ENCODE data around the gene TRPT1.

Gene TRPT1

GRCh38 chr11:64211181-64211872 lies 14.7 kb downstream of the TRPT1 start:
- Histone ChIP-seq H3K27ac (ENCODE audit: low read depth, low read length, poor library complexity, severe bottlenecking) (no peak overlapping the region), H3K9me3 (ENCODE audit: low read length) (no peaks in the 10 kb centered on the region), H2AFZ (ENCODE audit: low read length) (no peak overlapping the region), H4K20me1 (ENCODE audit: insufficient read depth, low read length) (no peaks in the 10 kb centered on the region), H3K36me3 (ENCODE audit: insufficient read depth, low read length) (peaks cover 63% of the 10 kb centered on the region), H3K4me3 (ENCODE audit: low read depth, low read length, poor library complexity, severe bottlenecking) (no peak overlapping the region), H3K27me3 (ENCODE audit: insufficient read depth, low read length) (no peaks in the 10 kb centered on the region), H3K9me2 (ENCODE audit: low read depth, low read length) (no peaks in the 10 kb centered on the region), H3K4me2 (ENCODE audit: low read length) (no peak overlapping the region), H3F3A (ENCODE audit: insufficient read depth, low read length) (no peaks in the 10 kb centered on the region), H3K9ac (ENCODE audit: low read length) (no peak overlapping the region), H3K4me1 (ENCODE audit: insufficient read depth, low read length, severe bottlenecking) (peaks cover 29% of the 10 kb centered on the region), H3K79me2 (ENCODE audit: insufficient read depth, low read length) (no peaks in the 10 kb centered on the region)
- no peak for TF ChIP-seq EZH2 (IDR thresholded peaks at IDR 0.05; ENCODE audit: borderline replicate concordance, low read length)
- no peak for TF ChIP-seq CTCF (IDR thresholded peaks at IDR 0.05; ENCODE audit: low read length)

DNA sequence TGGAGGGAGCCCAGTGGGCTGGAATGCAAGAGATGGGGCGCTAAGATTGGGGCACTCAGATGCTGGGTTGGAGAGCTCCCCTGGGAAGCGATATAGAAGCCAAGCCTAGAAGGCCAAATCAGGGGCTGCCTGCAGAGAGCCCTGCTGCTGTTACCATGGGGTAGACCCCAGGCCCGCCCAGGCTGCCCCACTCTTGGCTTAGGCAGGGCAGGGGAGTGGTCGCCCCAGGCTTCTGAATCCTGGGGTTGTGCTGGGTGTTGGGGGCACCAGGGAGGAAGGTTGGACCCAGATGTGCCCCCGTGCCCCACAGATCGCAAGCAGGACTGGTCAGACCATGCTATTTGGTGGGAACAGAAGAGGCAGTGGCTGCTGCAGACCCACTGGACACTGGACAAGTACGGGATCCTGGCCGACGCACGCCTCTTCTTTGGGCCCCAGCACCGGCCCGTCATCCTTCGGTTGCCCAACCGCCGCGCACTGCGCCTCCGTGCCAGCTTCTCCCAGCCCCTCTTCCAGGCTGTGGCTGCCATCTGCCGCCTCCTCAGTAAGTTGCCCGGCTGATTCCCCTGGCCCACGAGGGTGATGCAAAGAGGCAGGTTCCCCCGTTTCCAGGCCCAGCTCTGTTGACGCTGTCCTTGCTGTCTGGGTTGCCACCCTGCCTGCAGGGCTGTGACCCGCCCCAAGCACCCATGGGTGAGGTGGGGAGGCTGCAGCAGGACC lies 15.5 kb downstream of the TRPT1 start:
- Histone ChIP-seq H2AFZ (ENCODE audit: low read length) (no peak overlapping the region), H3K9me3 (ENCODE audit: low read length) (no peaks in the 10 kb centered on the region), H3K27me3 (ENCODE audit: insufficient read depth, low read length) (no peaks in the 10 kb centered on the region), H3K4me1 (ENCODE audit: insufficient read depth, low read length, severe bottlenecking) (peaks cover 38% of the 10 kb centered on the region), H3K9ac (ENCODE audit: low read length) (no peak overlapping the region), H3K4me2 (ENCODE audit: low read length) (no peak overlapping the region), H3F3A (ENCODE audit: insufficient read depth, low read length) (no peaks in the 10 kb centered on the region), H3K79me2 (ENCODE audit: insufficient read depth, low read length) (no peaks in the 10 kb centered on the region), H3K27ac (ENCODE audit: low read depth, low read length, poor library complexity, severe bottlenecking) (no peak overlapping the region), H3K36me3 (ENCODE audit: insufficient read depth, low read length) (peaks cover 66% of the 10 kb centered on the region), H3K9me2 (ENCODE audit: low read depth, low read length) (no peaks in the 10 kb centered on the region), H3K4me3 (ENCODE audit: low read depth, low read length, poor library complexity, severe bottlenecking) (no peak overlapping the region), H4K20me1 (ENCODE audit: insufficient read depth, low read length) (no peaks in the 10 kb centered on the region)
- TF ChIP-seq CTCF (IDR thresholded peaks at IDR 0.05; ENCODE audit: low read length) (no peak), EZH2 (IDR thresholded peaks at IDR 0.05; ENCODE audit: borderline replicate concordance, low read length) (no peak)

DNA sequence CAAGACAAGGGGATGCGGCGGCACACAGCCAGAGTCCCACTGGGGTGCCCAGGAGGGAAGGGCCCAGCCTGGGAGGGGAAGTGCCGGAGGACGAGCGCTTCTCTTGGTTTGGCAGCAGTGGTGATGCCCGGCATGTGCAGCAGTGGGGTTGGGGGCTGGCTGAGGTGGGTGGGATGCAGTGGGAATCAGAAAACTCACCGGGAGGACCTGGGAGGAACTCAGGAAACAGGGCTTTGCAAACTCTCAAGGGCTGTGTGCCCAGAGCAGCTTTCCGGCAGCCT lies 16.5 kb downstream of the TRPT1 start:
- H3K79me2 ChIP-seq (ENCODE audit: insufficient read depth, low read length): no peaks in the 10 kb centered on the region
- H2AFZ ChIP-seq (ENCODE audit: low read length): no peak overlapping the region
- no peak overlapping the region; the same call in 1 of the 2 replicates for H3K9ac ChIP-seq (ENCODE audit: low read length)
- no peaks in the 10 kb centered on the region for H3F3A ChIP-seq (ENCODE audit: insufficient read depth, low read length)
- H3K9me2 ChIP-seq (ENCODE audit: low read depth, low read length): no peaks in the 10 kb centered on the region
- H3K4me1 ChIP-seq (ENCODE audit: insufficient read depth, low read length, severe bottlenecking): peaks cover 41% of the 10 kb centered on the region
- no peak for TF ChIP-seq CTCF (IDR thresholded peaks at IDR 0.05; ENCODE audit: low read length)
- TF ChIP-seq EZH2 (IDR thresholded peaks at IDR 0.05; ENCODE audit: borderline replicate concordance, low read length): no peak
- H3K9me3 ChIP-seq (ENCODE audit: low read length): no peaks in the 10 kb centered on the region
- H3K36me3 ChIP-seq (ENCODE audit: insufficient read depth, low read length): peaks cover 59% of the 10 kb centered on the region
- H3K27ac ChIP-seq (ENCODE audit: low read depth, low read length, poor library complexity, severe bottlenecking): no peak overlapping the region
- no peak overlapping the region for H3K4me2 ChIP-seq (ENCODE audit: low read length)
- no peaks in the 10 kb centered on the region for H3K27me3 ChIP-seq (ENCODE audit: insufficient read depth, low read length)
- H3K4me3 ChIP-seq (ENCODE audit: low read depth, low read length, poor library complexity, severe bottlenecking): no peak overlapping the region
- no peaks in the 10 kb centered on the region for H4K20me1 ChIP-seq (ENCODE audit: insufficient read depth, low read length)
